GM19023 (cell line): ENCODE measurements around the gene POFUT2.

Source experiments
- ATAC-seq: cut with Tn5 transposase; IDR thresholded peaks from one replicate; pipeline ENCODE4 v1.9.1; 2021; ENCODE audit warnings: mild to moderate bottlenecking, moderate library complexity; ENCODE audit not compliant: unreplicated experiment

POFUT2 gene

GRCh38 chr21:45252448-45252925 lies 35.2 kb downstream of the POFUT2 start:
- no peak for ATAC-seq

GRCh38 chr21:45251635-45252447 lies 35.9 kb downstream of the POFUT2 start:
- no peak for ATAC-seq

DNA sequence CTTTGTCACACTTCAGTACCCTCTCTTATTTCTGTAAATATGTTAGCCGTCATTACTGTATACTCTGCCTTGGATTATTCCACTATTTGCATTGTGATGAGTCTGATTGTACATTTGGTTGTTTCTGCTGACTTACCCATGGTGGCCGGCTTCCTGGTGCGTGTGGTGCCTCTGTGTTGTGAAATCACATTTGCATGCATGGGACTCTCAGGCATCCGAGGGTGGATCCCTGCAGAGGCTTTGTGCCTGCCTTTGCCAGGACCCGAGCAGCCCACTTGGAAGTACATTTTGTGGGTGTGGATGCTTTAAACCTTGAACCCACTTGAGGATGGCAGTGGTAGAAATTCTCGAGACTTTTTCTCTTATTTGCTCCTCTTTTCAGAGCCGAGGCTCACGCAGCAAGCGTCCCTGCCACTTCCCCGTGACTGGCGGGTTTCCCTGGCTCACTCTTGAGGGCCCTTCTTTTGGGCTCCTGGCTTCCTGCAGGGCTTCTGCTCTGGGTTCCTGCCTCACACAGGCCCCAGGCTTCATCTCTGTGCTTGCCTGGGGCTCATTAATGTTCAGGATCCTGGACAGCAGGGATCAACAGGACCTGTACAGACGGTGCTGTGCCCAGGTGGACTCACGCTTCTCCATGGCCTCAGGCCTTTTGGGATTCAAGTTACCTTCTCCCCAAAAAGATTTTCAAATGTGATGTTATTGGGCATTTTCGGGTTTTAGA lies 36.6 kb downstream of the POFUT2 start:
- no peak for ATAC-seq

GRCh38 chr21:45250272-45250671 lies 37.4 kb downstream of the POFUT2 start:
- ATAC-seq: no peak

DNA sequence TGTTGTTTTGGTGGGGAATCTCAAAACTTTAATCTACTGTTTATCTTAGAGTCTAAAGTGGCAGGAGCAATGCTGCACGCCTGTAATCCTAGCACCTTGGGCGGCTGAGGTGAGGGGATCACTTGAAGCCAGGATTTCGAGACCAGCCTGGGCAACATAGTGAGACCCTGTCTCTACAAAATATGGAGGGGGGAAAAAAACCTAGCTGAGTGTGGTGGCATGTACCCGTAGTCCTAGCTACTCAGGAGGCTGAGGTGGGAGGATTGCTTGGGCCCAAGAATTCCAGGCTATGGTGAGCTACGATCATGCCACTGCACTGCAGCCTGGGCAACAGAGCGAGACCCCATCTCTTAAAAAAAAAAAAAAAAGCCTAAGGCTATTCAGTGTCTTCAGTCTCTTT lies 38.1 kb downstream of the POFUT2 start:
- ATAC-seq: no peak

DNA sequence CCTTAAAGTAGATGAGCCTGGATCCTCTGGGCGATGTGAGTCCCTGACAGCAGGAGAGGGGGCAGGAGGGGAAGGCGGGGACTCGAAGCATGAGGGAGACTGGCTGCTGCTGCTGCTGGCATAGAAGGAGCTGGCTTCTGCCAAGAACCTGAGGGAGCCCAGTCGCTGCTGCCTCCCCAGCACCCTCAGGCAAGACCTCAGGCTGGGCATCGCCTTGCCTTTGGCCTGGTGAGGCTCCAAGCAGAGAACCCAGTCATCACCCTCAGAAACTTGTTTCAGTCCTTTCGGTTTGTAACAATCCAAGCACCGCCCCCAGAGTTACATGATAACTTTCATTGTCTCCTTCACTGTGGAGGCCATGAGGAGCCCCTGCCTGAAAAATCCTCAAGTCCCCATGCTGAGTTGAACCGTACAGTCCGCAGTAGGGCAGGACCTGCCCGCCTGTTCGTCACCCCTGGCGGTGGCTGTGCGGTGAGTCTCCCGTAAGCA lies 38.8 kb downstream of the POFUT2 start:
- no peak for ATAC-seq

DNA sequence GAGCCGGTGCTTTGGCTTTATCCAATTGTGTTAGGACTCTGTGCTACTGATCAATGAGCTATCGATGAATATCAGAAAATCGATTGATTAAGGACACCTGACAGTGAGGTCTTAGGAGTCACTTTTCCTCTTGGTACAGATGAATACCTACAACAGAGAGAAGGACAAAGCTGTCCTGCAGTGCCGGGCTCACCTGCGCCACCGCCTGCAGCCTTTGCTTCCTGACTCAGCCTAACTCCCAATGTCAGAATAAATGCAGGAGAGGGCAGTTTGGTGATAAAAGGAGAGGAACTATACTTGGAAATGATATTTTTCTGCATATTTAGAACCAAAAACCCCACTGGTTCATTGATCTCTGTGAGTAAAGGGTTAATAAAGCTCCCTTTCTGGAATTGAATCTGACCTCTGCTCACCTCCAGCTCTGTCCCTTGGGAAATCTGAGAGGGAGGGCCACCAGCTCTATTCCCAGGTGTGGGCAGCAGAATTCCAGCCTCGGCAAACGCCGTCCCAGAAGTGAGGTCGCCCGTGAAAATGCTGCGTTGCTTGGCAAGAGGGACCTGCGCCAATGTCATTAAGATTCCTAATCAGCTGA lies 39.3 kb downstream of the POFUT2 start:
- no peak for ATAC-seq

DNA sequence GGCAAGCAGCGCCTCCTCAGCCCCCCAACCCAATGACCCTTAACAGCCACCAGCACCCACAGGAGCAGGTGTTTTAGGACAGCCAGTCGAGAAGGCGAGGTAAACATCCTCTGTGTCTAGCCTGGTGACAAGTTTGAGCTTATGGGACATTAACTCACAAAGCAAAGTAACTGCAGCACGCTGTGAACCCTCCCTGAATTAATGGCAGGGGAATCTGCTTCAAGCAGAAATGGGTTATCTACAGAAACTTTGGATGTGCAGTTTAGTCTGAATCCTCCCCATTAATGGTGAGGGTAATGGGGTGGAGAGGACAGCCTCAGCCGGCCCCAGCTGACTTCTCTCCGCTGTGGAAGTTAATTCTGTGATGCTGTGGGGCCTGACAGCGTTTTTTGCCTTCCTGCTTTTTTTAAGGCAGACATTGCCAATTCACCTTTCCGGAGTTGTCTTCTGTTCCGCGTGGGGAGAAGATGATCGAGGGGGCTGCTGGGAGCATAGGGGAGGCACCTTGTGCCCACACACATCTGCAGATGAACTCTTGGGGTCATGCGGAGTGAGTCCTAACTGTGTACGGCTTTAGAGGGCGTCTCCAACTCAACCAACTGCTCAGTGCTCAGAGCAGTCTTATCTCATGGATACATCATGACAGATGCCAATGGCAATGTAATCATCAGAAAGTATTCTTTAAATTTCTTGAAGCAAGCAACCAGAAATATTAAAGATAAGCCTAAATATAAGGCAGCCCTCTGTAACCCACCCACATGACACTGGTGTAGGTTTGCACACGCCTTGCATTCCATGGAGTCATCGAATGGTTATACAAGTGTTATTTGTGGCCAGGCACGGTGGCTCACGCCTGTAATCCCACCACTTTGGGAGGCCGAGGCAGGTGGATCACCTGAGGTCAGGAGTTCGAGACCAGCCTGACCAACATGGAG lies 41.0 kb downstream of the POFUT2 start:
- no peak for ATAC-seq

DNA sequence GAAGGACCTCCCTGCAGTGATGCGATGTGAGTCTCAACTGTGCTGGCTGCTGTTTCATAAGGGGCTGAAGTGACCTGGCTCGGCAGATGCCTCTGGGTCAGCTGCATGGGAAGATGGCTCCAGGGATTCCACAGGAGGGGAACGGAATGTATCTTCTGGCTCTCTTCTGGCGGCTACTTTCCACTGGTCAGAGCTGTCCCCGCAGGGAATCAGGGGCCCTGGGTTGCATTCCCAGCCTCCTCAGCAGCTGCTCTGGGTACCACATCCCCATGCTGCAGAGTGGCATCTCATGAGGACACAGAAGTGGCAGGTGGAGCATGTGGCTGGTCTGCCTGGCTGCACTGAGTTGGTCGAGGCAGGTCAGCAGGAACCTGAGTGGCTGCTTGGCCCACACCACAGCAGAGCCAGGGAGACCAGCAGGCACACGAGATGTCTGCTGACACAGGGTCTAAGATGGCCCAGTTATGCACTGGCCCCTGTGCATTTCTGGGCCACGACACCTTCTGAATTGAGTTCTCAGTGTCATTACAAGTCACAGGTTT lies 42.8 kb downstream of the POFUT2 start:
- ATAC-seq: no peak

DNA sequence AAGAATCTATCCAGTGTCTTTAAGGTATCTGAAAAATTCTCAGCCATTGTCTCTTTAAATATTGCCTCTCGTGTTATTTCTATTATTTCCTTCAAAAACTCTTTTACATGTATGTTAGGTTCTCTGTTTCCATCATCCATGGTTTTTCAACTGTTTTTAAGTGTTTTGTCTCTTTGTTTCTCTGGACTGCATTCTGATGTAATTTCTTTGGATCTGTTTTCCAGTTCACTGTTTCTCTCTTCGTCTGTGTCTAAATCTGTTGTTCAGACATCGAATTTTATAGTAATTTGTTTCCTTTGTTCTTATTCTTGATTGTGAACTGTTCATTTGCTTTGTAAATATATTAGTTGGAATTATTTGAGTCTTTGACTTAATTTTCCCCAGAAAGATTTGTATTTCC lies 44.1 kb downstream of the POFUT2 start:
- no peak for ATAC-seq

- no peak for ATAC-seq
Observed at GRCh38 chr21:45241357-45241756, 46.3 kb downstream of the POFUT2 start.

- ATAC-seq: no peak
Observed at GRCh38 chr21:45237401-45237800, 50.3 kb downstream of the POFUT2 start.

DNA sequence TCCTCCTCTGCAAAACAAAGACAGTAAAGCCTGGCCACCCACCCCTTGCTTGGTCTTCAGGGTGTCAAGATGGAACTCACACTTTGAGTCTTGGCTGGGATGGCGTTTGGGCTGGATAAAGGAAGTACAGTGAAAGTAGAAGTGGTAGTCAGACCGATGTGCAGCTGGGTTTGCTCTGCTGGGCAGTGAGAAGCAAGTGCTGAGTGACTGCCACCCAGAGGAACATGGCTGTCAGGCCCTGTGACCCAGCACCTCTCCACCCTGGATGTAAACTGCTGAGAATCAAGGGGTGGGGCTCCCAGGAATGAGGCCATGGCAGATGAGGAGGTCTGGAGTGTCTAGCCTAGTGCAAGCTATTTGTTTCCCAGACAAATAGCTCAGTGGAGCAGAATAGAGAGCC lies 51.2 kb downstream of the POFUT2 start:
- no peak for ATAC-seq

GRCh38 chr21:45235488-45235887 lies 52.2 kb downstream of the POFUT2 start:
- no peak for ATAC-seq

DNA sequence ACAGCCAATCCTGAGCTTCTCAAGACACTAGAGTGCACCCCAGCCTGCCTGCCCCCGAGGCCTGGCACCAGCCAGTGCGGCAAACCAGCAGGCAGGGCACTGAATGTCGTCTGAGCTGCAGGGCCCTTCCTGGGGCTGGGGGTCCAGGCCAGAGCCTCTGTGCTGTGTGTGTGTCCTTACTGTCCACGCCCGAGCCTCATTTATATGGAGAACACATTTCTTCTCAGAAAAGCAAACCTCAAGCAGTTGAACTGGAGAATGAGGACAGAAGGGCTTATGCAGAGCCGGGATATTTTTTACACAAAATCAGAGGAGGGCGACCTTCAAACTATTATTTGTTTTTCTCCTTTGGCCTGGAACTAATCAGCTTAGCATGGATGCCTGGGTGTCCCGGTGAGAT lies 52.7 kb downstream of the POFUT2 start:
- no peak for ATAC-seq

DNA sequence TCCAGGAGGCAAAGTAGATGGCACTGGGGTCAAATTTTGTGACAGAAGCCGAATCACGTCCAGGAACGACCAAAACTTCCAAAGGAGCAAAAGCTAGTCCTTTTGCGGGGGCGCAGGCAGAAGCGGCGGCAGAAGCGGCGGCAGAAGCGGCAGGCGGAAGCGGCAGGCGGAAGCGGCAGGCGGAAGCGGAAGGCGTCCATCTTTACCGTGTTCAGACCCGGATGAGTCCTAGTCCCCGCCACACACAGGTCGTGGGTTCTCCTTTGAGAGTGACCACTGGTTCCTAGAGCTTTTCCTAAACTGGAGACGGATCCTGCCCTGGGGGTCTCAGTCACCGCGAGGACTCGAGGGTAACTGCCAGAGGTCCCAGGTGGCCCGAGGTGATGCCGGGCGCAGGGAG lies 53.6 kb downstream of the POFUT2 start:
- ATAC-seq: no peak

GRCh38 chr21:45231705-45232104 lies 56.0 kb downstream of the POFUT2 start:
- ATAC-seq: no peak

- ATAC-seq: no peak
Observed at GRCh38 chr21:45228656-45229240, 58.9 kb downstream of the POFUT2 start.

- no peak for ATAC-seq
Observed at GRCh38 chr21:45228171-45228641, 59.5 kb downstream of the POFUT2 start.

DNA sequence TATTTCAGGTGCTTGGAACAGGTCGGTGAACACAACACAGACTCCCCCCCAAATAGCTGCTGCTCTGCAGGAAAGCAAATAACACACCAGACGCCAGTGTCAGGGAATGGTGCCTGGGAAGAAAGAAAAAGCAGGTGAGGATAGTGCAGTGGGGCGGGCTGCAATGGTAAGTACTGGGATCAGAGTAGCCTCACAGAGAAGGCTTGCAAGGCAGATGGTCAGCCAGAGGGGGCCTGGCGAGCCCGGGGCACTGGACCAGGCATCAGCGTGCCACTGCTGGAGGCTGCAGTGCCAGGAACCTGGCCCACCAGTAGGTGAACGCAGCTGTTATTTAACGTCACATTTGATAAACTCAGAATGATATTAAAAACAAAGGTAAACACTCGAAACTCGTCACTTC lies 60.0 kb downstream of the POFUT2 start:
- ATAC-seq: no peak
